Activated naive CD4-positive, alpha-beta T cell treated with anti-CD3 and anti-CD28 coated beads, Interleukin-2, amount 50 U/mL, for 72 hours (primary cell): ENCODE data around the gene C3orf20. TPM values are rescaled to one million over a fixed set of nuclear protein-coding genes. Genes with fewer than 3 reads are reported as not detected.
A peak's percentile ranks its signal among the peaks of the same experiment; 100 is the strongest.

Source experiments
- ATAC-seq, 2 donors: fragments of 150-1000 bp; cut with Tn5 transposase; 2 replicates each; pipeline ENCODE4 v1.10.0; 2021; ENCODE audit warnings: mild to moderate bottlenecking in 2 of 2, moderate library complexity in 2 of 2
- DNase-seq, 2 donors: peaks; one replicate each; pipeline ENCODE4 v3.0.0; 2021 to 2022; ENCODE audit warnings: low spot score in 2 of 2
- H3K27ac Mint-ChIP-seq, 2 donors: one replicate each; pipeline ENCODE4 v1.8.0; 2022; ENCODE audit warnings: mild to moderate bottlenecking in 2 of 2, mixed read lengths in 2 of 2
- H3K36me3 Mint-ChIP-seq, 2 donors: one replicate each; pipeline ENCODE4 v1.8.0; 2022; ENCODE audit warnings: mixed read lengths in 2 of 2
- H3K9me3 Mint-ChIP-seq, 2 donors: one replicate each; pipeline ENCODE4 v1.8.0; 2022; ENCODE audit warnings: mixed read lengths in 2 of 2
- total RNA-seq, 2 donors: library from RNA; stranded (reverse); gene quantifications; one replicate each; pipeline ENCODE4 v1.2.3, GENCODE V29; 2022

Gene C3orf20
- total RNA-seq, 2 donors from 2014 or later, result 0.56 TPM; not detected in 1

DNA sequence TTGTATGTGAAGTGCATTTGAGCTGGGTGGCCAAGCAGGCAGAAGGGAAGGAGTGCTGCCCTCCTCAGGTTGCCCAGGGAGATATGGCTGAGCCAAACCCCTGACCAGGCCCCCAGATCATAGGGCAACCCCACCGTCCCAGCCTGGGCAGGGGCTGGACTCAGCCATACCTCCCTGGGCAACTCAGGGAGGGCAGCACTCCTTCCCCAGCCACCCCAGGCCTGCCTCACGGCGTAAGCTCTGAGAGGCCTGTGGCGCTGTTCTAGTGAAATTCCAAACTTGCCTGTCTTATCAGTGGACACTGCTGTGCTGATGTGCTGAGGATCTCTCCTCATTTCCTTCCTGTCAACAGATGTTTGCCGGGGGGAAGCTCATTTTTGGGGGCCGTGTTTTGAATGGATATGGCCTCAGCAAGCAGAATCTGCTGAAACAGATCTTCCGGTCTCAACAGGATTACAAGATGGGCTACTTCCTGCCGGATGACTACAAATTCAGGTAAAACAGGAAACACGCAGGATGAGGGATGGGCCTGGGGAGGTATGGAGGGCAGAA is 86.3 kb downstream of the C3orf20 start:
- DNase-seq (no peak), ATAC-seq (no peak)
- H3K36me3 Mint-ChIP-seq, result peaks cover 0 to 6% of the 10 kb centered on the region in 2 donors
- no peaks in the 10 kb centered on the region for H3K9me3 Mint-ChIP-seq
- peak overlapping the region in 1 of 2 donors; percentile 15 for H3K27ac Mint-ChIP-seq

DNA sequence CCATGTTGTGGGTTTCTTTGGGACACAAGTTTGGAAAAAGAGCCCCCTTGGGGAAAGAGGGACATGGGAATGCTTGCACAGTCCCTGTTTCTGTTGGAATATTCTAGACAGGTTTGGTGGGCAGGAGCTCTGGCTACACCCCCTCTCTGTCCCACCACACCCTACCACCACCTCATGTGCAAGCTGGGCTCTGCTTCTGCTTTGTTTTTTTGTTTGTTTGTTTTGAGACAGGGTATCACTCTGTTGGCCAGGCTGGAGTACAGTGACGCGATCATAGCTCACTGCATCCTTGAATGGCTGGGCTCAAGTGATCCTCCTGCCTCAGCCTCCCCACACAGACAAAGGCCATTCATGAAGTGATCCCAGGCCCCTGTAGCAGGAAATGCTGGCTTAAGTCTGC is 86.9 kb downstream of the C3orf20 start:
- ATAC-seq, result no peak
- no peak for DNase-seq
- no peak overlapping the region for H3K27ac Mint-ChIP-seq
- H3K36me3 Mint-ChIP-seq, result peaks cover 0 to 6% of the 10 kb centered on the region in 2 donors
- H3K9me3 Mint-ChIP-seq, result no peaks in the 10 kb centered on the region

DNA sequence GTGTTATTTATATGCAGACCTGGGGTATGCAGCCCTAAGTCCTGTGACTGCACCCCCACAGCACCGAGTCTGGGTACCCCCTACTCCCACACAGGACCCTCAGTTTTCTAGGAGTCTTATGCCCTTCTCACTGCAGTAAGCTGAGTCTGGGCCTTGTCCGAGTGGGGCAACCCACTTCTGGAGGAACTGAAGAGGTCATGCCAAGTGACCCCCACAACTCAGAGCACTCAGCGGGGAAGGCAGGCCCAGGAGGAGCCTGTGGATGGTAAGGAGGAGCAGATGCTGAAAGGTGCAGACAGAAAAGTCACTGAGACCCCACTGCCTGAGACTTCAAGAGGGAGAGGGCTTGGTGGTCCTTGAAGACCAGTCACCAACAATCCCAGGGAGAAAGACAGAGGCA is 87.8 kb downstream of the C3orf20 start:
- no peak for ATAC-seq
- Mint-ChIP-seq H3K27ac (peak overlapping the region in 1 of 2 donors; percentile 12), H3K9me3 (no peaks in the 10 kb centered on the region), H3K36me3 (peaks cover 0 to 6% of the 10 kb centered on the region in 2 donors)
- DNase-seq, result no peak

DNA sequence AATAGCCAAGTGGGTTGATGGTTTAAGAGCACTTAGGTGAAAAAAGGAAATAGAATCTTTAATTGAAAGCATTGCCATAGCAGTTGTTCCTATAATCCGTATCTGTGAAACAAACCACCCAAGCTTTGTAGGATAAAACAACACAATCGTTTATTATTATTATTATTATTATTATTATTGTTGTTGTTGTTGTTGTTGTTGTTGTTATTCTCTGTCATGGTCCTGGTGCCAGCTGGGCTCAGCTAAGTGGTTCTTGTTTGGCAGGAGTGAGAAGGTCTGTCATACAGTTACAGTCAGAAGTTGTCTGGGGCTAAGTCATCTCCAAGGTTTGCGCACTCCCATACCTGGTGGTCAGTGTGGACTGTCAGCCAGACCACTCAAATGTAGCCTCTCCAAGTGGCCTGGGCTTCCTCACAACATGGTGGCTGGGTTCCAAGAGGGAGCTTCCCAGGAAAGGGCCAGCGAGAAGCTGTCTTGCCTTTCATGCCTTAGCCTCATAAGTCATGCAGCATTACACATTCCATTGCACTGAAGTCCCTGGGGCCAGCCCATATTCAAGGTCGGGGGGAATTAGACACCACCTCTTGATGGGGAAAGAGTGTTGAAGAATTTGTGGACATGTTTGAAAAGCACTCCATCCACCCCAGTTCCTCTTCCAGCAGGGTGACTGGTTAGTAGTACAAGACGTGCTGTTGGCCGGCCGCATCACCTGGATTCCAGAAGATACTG is 89.6 kb downstream of the C3orf20 start:
- no peaks in the 10 kb centered on the region for H3K9me3 Mint-ChIP-seq
- no peak for DNase-seq
- no peak for ATAC-seq
- H3K27ac Mint-ChIP-seq, result no peak overlapping the region
- peaks cover 0 to 6% of the 10 kb centered on the region in 2 donors for H3K36me3 Mint-ChIP-seq

GRCh38 chr3:14765060-14765400 is 90.1 kb downstream of the C3orf20 start:
- Mint-ChIP-seq H3K27ac (no peak overlapping the region), H3K9me3 (no peaks in the 10 kb centered on the region), H3K36me3 (peaks cover 0 to 6% of the 10 kb centered on the region in 2 donors)
- ATAC-seq (no peak), DNase-seq (no peak)

DNA sequence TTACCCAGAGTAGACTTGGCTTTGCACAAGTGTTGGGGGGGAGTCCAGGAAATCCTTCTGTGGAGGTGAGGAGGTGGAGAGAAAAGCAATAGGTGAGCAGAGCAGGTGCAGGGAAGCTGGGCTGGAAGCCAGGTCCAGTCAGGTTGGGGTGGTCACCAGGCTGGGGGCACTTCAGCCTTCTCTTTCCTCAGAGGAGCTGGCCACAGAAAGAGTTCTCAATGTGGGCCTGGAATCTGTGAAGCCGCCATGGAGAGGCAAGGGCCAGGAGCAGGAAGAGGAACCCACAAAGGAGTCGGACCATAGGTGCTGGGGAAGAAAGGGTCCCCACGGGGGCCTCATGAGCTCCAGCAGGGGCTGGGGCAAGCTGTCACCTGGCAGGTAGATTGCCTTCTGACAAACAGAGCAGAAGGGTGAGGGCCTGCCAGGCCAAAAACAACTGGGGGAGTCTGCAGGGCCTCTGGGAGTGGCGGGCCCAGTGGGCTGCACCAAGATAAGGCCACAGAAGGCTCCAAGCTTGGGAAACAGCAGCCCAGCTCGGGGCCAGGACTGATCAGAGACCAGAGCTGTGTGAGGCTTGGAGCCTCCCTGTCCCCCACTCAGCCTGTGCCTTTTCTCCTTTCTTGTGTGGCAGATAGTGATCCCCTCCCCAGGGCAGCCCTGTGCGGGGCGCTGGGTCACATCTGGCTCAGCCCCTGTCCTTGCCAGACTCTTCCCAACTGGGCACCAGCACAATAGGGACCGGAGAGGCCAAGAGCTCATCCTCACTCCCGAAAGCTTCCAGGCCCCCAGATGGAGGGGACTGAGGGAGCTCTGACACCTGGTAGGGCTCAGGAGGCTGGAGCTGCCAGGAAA is 90.9 kb downstream of the C3orf20 start:
- Mint-ChIP-seq H3K27ac (no peak overlapping the region), H3K9me3 (no peaks in the 10 kb centered on the region), H3K36me3 (peaks cover 0 to 6% of the 10 kb centered on the region in 2 donors)
- DNase-seq (no peak), ATAC-seq (no peak)

GRCh38 chr3:14766428-14767244 is 91.7 kb downstream of the C3orf20 start:
- Mint-ChIP-seq H3K36me3 (peaks cover 0 to 1% of the 10 kb centered on the region in 2 donors), H3K27ac (no peak overlapping the region), H3K9me3 (no peaks in the 10 kb centered on the region)
- ATAC-seq (no peak), DNase-seq (no peak)

DNA sequence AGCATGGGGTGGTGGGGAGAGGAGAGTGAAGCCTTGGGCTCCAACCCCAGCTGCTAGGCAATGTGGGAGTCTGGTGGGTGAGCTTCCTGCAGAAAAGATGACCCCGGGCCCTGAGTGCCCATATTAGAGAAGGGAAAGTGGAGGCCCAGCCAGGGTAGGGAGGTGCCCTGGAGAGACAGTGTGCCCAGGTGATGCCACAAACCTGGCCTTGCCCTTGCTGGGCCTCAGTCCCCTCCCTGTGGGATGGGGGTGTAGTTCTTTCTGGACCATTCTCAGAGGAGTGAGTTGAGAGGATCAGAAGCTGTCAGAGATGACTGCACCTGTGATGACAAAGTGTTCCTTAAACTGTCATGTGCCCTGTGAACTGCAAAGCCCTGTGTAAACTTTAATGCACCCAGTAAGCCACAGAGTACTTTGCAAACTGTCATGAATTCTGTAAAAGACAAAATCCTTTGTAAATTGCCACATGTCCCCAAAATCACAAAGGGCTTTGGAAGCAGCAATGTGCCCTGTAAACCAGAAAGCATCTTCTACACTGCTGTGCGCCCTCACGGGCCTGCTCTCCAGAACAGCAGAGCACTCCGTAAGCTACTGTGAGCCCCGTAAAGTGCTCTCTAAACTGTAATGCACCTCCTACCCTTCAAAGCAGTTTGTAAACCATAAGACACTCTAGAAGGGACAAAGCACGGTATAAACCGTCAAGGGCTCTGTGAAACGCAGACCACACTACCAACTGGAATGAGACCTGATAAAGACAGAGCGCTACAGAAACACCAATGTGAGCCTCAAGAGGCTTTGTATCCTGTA is 92.5 kb downstream of the C3orf20 start:
- Mint-ChIP-seq H3K36me3 (no peaks in the 10 kb centered on the region), H3K27ac (no peak overlapping the region), H3K9me3 (no peaks in the 10 kb centered on the region)
- ATAC-seq, result no peak
- no peak for DNase-seq

GRCh38 chr3:14768182-14768790 is 93.3 kb downstream of the C3orf20 start:
- Mint-ChIP-seq H3K9me3 (no peaks in the 10 kb centered on the region), H3K36me3 (no peaks in the 10 kb centered on the region), H3K27ac (no peak overlapping the region)
- DNase-seq (no peak), ATAC-seq (no peak)

GRCh38 chr3:14768881-14769280 is 93.9 kb downstream of the C3orf20 start:
- Mint-ChIP-seq H3K27ac (peak overlapping the region in 1 of 2 donors; percentile 13), H3K36me3 (no peaks in the 10 kb centered on the region), H3K9me3 (no peaks in the 10 kb centered on the region)
- DNase-seq (no peak), ATAC-seq (no peak)

DNA sequence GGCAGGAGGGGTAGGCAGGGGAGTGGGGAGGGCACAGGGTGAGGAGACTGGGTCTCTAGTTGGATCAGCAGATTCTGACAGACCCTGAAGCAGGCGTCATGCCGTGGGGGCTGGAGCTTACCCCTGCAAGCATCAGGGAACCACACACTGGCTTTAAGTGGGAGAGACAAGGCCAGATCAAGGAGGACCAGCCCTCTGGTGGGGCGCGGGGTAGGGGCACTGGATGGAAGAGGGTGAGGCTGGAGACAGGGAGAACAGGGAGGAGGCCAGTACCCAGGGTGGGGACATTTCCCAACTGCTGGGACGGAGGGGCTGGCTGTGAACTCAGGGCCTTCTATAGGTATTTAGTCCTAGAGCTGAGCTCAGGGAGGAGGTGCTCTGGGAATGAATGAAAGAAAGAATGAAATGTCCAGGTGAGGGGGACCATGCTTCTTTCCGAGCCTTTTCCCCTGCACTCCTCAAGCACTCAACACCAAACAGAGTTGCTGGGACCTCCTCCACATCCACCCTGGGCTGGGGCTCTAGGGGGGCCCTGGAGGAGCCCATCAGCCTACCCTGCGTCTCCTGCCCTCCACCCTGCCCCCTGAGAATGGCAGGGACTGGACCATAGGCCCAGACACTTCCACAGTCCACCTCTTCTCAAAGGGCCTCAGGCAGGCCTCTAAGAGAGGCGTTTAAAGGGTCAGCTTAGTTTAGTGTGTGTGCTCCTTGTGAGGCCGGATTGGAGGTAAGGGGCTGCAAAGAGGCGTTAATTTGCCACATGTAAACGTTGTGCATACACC is 94.8 kb downstream of the C3orf20 start:
- Mint-ChIP-seq H3K9me3 (no peaks in the 10 kb centered on the region), H3K36me3 (no peaks in the 10 kb centered on the region), H3K27ac (no peak overlapping the region)
- ATAC-seq (no peak), DNase-seq (no peak)

- no peak for DNase-seq
- no peak for ATAC-seq
- no peaks in the 10 kb centered on the region for H3K9me3 Mint-ChIP-seq
- no peak overlapping the region for H3K27ac Mint-ChIP-seq
- H3K36me3 Mint-ChIP-seq, result no peaks in the 10 kb centered on the region
These were observed 95.7 kb downstream of the C3orf20 start for GRCh38 chr3:14770591-14770990.

GRCh38 chr3:14771593-14772497 is 96.9 kb downstream of the C3orf20 start:
- DNase-seq (no peak), ATAC-seq (no peak)
- no peak overlapping the region for H3K27ac Mint-ChIP-seq
- no peaks in the 10 kb centered on the region for H3K36me3 Mint-ChIP-seq
- no peaks in the 10 kb centered on the region for H3K9me3 Mint-ChIP-seq

DNA sequence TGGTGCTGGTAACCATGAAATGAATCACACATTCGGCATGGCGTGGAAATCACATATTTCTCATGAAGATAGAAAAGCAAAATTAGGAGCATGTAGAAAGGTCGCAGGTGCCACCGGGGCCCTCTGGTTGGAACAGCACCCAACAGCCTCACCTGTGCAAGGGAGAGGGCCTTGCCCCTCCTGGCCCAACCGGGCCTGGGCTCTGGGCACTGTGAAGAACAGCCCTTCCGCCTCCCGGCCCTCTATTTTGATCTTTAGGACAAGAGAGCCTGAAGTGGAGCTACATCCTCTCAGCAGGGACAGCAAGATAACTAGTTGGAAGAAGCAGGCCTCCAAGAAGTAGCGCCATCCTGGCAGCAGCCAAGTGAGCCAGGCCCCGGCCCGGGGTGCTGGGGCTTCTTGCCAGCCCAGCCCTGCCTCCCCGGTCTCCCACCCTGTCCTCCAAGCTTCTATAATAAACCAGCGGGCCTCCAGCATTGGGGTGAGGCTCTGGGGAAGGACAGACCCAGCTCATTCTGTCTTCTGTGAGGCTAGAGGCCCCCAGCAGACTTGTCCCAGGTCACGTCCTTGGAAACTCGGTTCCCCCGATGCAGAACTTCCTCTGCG is 97.7 kb downstream of the C3orf20 start:
- H3K9me3 Mint-ChIP-seq, result no peaks in the 10 kb centered on the region
- H3K27ac Mint-ChIP-seq, result no peak overlapping the region
- H3K36me3 Mint-ChIP-seq, result no peaks in the 10 kb centered on the region
- no peak for ATAC-seq
- DNase-seq, result no peak
